HG03460 (cell line): ENCODE results near the gene SLC6A3.
"Not testable (repeated sequence)": the region's sequence is repeated elsewhere in the genome, so short reads cannot be mapped to it uniquely, and the experiment has no call there.

ENCODE experiments used
- ATAC-seq: cut with Tn5 transposase; IDR thresholded peaks from one replicate; pipeline ENCODE4 v1.9.1; 2021; ENCODE audit not compliant: unreplicated experiment

The SLC6A3 gene

DNA sequence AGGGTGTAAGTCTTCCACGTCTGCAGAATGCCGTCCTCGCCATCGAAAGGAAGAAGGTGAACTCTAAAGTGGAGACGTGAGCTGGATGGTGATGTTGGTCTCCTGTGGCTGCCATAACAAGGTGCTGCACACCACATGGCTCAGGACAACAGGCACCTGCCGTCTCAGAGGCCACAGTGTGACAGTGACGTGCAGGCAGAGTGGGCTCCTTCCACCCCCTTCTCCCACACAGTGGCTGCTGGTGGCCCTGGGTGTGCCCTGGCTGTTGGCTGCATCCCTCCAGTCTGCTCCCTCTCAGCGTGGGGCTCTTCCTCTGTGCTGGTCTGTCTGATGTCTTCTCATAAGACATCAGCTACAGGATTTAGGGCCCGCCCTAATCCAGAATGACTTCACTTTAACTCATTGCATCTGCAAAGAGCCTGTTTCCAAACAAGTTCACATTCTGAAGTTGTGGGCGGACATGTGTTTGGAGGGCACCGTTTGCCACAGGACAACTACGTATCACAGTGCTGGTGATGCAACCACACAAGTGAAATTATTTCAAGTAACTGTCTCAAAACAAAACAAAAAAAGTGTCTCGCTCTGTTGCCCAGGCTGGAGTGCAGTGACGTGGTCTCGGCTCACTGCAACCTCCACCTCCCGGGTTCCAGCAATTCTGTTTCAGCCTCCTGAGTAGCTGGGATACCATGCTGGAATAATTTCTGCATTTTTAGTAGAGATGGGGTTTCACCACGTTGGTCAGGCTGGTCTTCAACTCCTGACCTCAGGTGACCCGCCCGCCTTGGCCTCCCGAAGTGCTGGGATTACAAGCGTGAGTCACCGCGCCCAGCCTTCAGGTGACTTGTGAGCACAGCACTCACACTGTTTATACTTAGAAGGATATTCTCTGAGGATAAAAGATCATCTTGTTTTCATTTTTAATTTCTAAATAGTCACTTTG lies 69.1 kb downstream of the SLC6A3 start:
- ATAC-seq, result no peak

DNA sequence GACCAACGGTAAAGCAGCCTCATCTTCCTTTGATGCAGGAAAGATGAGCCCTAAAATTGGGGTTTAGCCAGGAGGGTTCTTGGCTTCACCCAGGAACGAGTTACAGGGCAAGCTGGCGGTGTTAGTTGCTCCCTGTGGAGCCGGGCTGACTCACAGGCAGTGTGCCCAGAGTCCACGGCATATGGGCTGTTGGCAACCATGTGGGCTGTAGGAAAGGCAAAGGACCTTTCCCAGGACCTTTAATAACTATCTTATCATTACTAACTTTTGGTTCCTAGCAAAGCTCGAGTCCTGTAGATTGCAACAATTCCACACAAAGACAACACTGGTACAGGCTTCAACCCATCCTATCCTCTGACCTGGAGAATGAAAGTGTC lies 70.6 kb downstream of the SLC6A3 start:
- no peak for ATAC-seq

GRCh38 chr5:1374030-1374678 lies 71.1 kb downstream of the SLC6A3 start:
- no peak for ATAC-seq

GRCh38 chr5:1371972-1372342 lies 73.3 kb downstream of the SLC6A3 start:
- ATAC-seq, result not testable (repeated sequence)

GRCh38 chr5:1371218-1371971 lies 73.8 kb downstream of the SLC6A3 start:
- ATAC-seq, result no peak

- ATAC-seq, result no peak
These were observed 75.2 kb downstream of the SLC6A3 start for GRCh38 chr5:1370006-1370405.

GRCh38 chr5:1368756-1369155 lies 76.5 kb downstream of the SLC6A3 start:
- ATAC-seq, result no peak

DNA sequence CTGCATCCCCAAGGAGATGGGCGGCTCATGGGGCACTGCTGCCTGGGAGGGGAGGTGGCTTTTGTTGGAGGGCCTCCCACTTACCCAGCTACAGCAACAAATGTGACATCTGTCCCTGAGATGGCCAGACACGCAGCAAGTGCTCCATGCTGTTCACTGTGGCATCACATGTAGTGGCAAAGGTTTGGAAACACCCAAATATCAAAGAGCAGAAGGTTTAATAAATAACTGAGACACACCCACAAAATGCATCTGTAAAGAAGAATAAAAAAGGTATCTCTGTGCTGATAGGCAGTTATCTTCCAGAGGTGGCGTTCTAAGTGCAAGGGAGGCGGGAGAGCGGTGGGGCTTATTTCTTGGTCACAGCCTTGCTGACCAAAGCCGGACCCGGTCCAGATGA lies 77.0 kb downstream of the SLC6A3 start:
- ATAC-seq, result no peak

DNA sequence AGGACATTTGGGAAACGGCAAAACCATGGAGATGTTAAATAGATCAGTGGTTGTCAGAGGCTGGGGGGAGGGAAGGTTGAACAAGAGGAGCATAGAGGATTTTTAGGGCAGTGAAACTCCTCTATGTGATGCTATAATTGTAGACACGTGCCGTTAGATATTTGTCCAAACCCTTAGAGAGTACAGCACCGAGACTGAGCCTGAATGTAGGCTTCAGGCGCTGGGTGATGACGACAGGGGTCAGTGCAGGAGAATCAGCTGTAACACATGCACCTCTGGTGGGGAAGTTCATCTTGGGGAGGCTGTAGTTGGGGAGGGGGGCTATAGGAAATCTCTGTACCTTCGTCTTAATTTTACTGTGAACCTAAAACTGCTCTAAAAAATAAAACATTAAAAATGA lies 78.1 kb downstream of the SLC6A3 start:
- ATAC-seq, result no peak

DNA sequence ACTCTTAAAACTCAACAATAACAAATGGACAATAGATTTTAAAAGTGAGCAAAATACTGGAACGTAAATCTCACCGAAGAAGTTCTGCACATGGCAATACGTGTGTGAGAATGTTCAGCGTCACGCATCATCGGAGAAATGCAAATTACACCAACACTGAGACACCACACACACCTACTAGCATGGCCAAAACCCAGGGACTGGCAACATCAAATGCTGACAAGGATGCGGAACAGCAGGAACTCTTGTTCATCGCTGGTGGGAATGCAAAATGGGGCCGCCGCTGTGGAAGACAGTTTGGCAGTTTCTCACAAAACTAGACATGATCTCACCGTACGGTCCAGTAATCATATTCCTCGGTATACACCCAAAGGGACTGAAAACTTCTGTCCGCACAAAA lies 78.7 kb downstream of the SLC6A3 start:
- ATAC-seq, result no peak

- ATAC-seq, result no peak
These were observed 81.0 kb downstream of the SLC6A3 start for GRCh38 chr5:1364211-1364610.

DNA sequence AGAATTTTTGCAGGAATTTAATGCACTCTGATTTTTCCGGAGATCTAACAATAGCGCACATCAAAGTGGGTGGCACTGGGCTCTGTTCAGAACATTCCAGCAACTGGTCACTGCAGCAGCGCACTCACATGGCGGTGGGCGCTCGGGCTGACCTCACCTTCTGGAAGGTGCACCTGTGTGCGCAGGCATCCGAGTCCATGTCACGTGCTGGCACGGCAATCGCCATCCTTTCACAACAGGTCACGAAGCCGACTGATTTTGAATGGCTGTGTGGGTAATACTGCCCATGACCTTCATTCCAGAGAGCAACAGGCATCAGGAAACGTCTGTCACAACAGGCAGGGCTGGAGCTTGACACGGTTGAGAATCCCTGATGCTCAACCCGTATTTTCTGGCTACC lies 81.7 kb downstream of the SLC6A3 start:
- no peak for ATAC-seq

GRCh38 chr5:1363160-1363559 lies 82.1 kb downstream of the SLC6A3 start:
- no peak for ATAC-seq

DNA sequence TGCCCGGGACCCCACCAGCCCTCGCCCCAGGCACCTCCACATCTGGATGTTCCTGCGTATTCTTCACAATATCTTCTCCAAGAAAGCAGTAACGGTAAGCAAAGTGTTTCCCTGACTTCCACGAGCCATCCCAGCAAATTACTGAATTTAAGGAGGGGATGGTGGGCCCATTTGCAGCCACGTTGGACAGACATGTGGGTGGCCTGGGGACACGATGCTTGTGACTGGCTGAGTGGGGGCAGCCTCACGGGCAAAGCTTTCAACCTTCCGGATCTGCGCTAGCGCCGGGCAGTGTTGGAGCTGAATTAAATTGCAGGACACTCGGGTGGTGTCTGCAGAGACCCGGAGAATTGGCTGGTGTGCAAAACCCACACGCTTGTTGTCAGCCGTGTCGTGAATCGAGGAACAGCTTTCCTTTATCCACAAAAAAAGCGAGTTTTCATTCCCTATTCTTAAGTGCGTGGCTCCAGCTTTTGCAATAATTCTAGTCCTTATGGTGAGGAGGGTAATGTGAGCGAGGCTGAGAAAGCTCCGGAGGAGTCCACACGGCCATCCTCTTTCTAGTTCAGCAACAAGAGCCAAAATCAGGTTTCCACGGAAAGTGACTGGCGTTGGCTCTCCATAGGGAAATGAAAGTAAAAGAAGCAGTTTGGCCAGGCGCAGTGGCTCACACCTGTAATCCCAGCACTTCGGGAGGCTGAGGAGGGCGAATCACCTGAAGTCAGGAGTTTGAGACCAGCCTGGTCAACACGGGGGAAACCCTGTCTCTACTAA lies 82.8 kb downstream of the SLC6A3 start:
- no peak for ATAC-seq

GRCh38 chr5:1360861-1361260 lies 84.4 kb downstream of the SLC6A3 start:
- ATAC-seq, result no peak

DNA sequence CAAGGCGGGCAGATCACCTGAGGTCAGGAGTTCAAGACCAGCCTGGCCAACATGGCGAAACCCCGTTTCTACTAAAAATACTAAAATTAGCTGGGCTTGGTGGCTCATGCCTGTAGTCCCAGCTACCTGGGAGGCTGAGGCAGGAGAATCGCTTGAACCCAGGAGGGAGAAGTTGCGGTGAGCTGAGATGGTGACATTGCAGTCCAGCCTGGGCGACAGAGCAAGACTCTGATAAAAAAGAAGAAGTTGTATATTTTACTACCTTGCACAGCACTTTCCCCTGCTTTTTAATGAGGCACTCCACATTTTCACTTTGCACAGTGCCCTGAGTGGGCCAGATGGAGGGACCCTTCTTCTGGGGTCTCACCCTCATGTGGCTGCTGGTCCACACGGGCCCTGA lies 84.9 kb downstream of the SLC6A3 start:
- ATAC-seq, result not testable (repeated sequence)

- no peak for ATAC-seq
These were observed 85.5 kb downstream of the SLC6A3 start for GRCh38 chr5:1359713-1360112.

GRCh38 chr5:1359031-1359645 lies 86.1 kb downstream of the SLC6A3 start:
- ATAC-seq, result no peak

GRCh38 chr5:1358726-1359025 lies 86.6 kb downstream of the SLC6A3 start:
- no peak for ATAC-seq

GRCh38 chr5:1357946-1358725 lies 87.1 kb downstream of the SLC6A3 start:
- no peak for ATAC-seq
